WTC11 (cell line): ENCODE measurements around the gene KIF26A. TPM values are rescaled to one million over a fixed set of nuclear protein-coding genes. Genes with fewer than 3 reads are reported as not detected.

Experiments used
- ATAC-seq: fragments of 200-7000 bp; cut with Tn5 transposase; 2 replicates; pipeline ENCODE4 v1.10.0; 2021; ENCODE audit warnings: mild to moderate bottlenecking, moderate library complexity
- CTCF ChIA-PET: fragments of 300-600 bp; sonication (Branson Sonifier 250); formaldehyde crosslinking; loops from one replicate; lab custom pipeline; 2021; ENCODE audit warnings: antibody characterized with exemption; lab: Charles Lee
- POLR2A ChIA-PET: fragments of 350-600 bp; sonication (Branson Sonifier 250); formaldehyde crosslinking; loops from one replicate; lab custom pipeline; 2021; ENCODE audit warnings: antibody characterized with exemption; lab: Charles Lee
- DNase-seq: peaks from one replicate; pipeline ENCODE4 v3.0.0; 2021; ENCODE audit warnings: low spot score
- H3K27ac Mint-ChIP-seq: 2 replicates; pipeline ENCODE4 v1.8.0; 2021; ENCODE audit warnings: mixed read lengths
- H3K27me3 Mint-ChIP-seq: 2 replicates; pipeline ENCODE4 v1.8.0; 2021; ENCODE audit warnings: low read depth, mild to moderate bottlenecking, moderate library complexity, mixed read lengths
- H3K36me3 Mint-ChIP-seq: 2 replicates; pipeline ENCODE4 v1.8.0; 2021; ENCODE audit warnings: mixed read lengths
- H3K4me1 Mint-ChIP-seq: 2 replicates; pipeline ENCODE4 v1.8.0; 2022; ENCODE audit warnings: mixed read lengths
- H3K4me3 Mint-ChIP-seq: 2 replicates; pipeline ENCODE4 v1.8.0; 2021; ENCODE audit warnings: mild to moderate bottlenecking, moderate library complexity, mixed read lengths
- H3K9me3 Mint-ChIP-seq: 2 replicates; pipeline ENCODE4 v1.8.0; 2021; ENCODE audit warnings: mixed read lengths
- FOXP4 ChIP-seq: sonication (generic); formaldehyde crosslinking; IDR thresholded peaks from 2 replicates; pipeline ENCODE4 v1.8.0; 2022; ENCODE audit warnings: mild to moderate bottlenecking, missing genetic modification reagents
- GRHL2 ChIP-seq: fragments of 250-450 bp; sonication (Bioruptor Pico); IDR thresholded peaks from 2 replicates; pipeline ENCODE4 v1.8.0; 2022; ENCODE audit warnings: mild to moderate bottlenecking, moderate library complexity; ENCODE audit not compliant: insufficient replicate concordance, severe bottlenecking
- HMGA2 ChIP-seq: fragments of 250-450 bp; sonication (Bioruptor Pico); IDR thresholded peaks from 2 replicates; pipeline ENCODE4 v1.4.0; 2021; ENCODE audit warnings: mild to moderate bottlenecking, moderate library complexity
- MYBL2 ChIP-seq: sonication (generic); formaldehyde crosslinking; IDR thresholded peaks from 2 replicates; pipeline ENCODE4 v1.8.1; 2023; ENCODE audit warnings: mild to moderate bottlenecking, moderate library complexity, missing genetic modification reagents
- NFYB ChIP-seq: sonication (generic); formaldehyde crosslinking; conservative IDR thresholded peaks from 2 replicates; pipeline ENCODE4 v1.8.0; 2022; ENCODE audit warnings: low read depth, missing genetic modification reagents
- NR1H2 ChIP-seq: sonication (generic); formaldehyde crosslinking; IDR thresholded peaks from 2 replicates; pipeline ENCODE4 v1.9.0; 2021; ENCODE audit warnings: mild to moderate bottlenecking, moderate library complexity, missing genetic modification reagents
- SMAD4 ChIP-seq: sonication (generic); formaldehyde crosslinking; IDR thresholded peaks from 2 replicates; pipeline ENCODE4 v1.8.0; 2022; ENCODE audit warnings: mild to moderate bottlenecking, missing genetic modification reagents
- TP53 ChIP-seq: sonication (generic); formaldehyde crosslinking; IDR thresholded peaks from 2 replicates; pipeline ENCODE4 v1.8.1; 2023; ENCODE audit warnings: mild to moderate bottlenecking, missing genetic modification reagents
- ZNF532 ChIP-seq: fragments of 250-450 bp; sonication (Bioruptor Pico); IDR thresholded peaks from 2 replicates; pipeline ENCODE4 v1.9.0; 2021; ENCODE audit warnings: mild to moderate bottlenecking, borderline replicate concordance
- ZNF671 ChIP-seq: fragments of 250-450 bp; sonication (Bioruptor Pico); IDR thresholded peaks from 2 replicates; pipeline ENCODE4 v1.8.0; 2021; ENCODE audit warnings: mild to moderate bottlenecking
- total RNA-seq: library from RNA; stranded (reverse); gene quantifications from 3 replicates; pipeline ENCODE4 v1.2.3, GENCODE V29; 2021
- TF ChIP-seq, protein P1 (sequence below): sonication (generic); formaldehyde crosslinking; IDR thresholded peaks from 2 replicates; pipeline ENCODE4 v1.8.1; 2022; ENCODE audit warnings: low read depth, mild to moderate bottlenecking, moderate library complexity, missing genetic modification reagents, borderline replicate concordance
- TF ChIP-seq, protein P2 (sequence below): sonication (generic); formaldehyde crosslinking; IDR thresholded peaks from 2 replicates; pipeline ENCODE4 v1.8.0; 2022; ENCODE audit warnings: mild to moderate bottlenecking, missing genetic modification reagents
- TF ChIP-seq, protein P3 (sequence below): sonication (generic); formaldehyde crosslinking; IDR thresholded peaks from 2 replicates; pipeline ENCODE4 v1.8.0; 2022; ENCODE audit warnings: missing genetic modification reagents

Gene KIF26A
- total RNA-seq, 1 experiment from 2014 or later: 53.4 TPM

- Mint-ChIP-seq H3K4me1 (no peaks in the 10 kb centered on the region), H3K4me3 (no peak overlapping the region), H3K9me3 (no peaks in the 10 kb centered on the region), H3K27ac (no peak overlapping the region), H3K36me3 (no peaks in the 10 kb centered on the region)
- no peak for ATAC-seq
- no peak for DNase-seq
- ChIA-PET CTCF (interaction anchor here (1.2 kb wide), 1 partner anchor 310 kb away, joined by 3 read pairs; no protein-coding TSS in a partner anchor), POLR2A (no interaction called here)
- TF ChIP-seq ZNF532 (CRISPR knock-in tag) (no peak), SMAD4 (CRISPR knock-in tag) (no peak), NFYB (CRISPR knock-in tag) (no peak), GRHL2 (CRISPR knock-in tag) (no peak), MYBL2 (CRISPR knock-in tag) (no peak), TP53 (CRISPR knock-in tag) (no peak), FOXP4 (CRISPR knock-in tag) (no peak), NR1H2 (CRISPR knock-in tag) (no peak), HMGA2 (no peak)
- TF ChIP-seq, protein P1, sequence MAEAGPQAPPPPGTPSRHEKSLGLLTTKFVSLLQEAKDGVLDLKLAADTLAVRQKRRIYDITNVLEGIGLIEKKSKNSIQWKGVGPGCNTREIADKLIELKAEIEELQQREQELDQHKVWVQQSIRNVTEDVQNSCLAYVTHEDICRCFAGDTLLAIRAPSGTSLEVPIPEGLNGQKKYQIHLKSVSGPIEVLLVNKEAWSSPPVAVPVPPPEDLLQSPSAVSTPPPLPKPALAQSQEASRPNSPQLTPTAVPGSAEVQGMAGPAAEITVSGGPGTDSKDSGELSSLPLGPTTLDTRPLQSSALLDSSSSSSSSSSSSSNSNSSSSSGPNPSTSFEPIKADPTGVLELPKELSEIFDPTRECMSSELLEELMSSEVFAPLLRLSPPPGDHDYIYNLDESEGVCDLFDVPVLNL (CRISPR knock-in tag): no peak
- TF ChIP-seq, protein P2, sequence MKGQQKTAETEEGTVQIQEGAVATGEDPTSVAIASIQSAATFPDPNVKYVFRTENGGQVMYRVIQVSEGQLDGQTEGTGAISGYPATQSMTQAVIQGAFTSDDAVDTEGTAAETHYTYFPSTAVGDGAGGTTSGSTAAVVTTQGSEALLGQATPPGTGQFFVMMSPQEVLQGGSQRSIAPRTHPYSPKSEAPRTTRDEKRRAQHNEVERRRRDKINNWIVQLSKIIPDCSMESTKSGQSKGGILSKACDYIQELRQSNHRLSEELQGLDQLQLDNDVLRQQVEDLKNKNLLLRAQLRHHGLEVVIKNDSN (CRISPR knock-in tag): no peak
- TF ChIP-seq, all 79 proteins: peak for 0
- H3K27me3 Mint-ChIP-seq: no peaks in the 10 kb centered on the region; the same call in 1 of the 2 replicates
Observed at GRCh38 chr14:104211215-104211614, 72.8 kb downstream of the KIF26A start.

GRCh38 chr14:104211741-104212140, 73.4 kb downstream of the KIF26A start:
- ATAC-seq: no peak
- H3K4me1 Mint-ChIP-seq: no peaks in the 10 kb centered on the region
- no peaks in the 10 kb centered on the region for H3K36me3 Mint-ChIP-seq
- no peak for DNase-seq
- ChIA-PET CTCF (no interaction called here), POLR2A (no interaction called here)
- H3K27me3 Mint-ChIP-seq: no peaks in the 10 kb centered on the region; the same call in 1 of the 2 replicates
- H3K9me3 Mint-ChIP-seq: no peaks in the 10 kb centered on the region
- H3K27ac Mint-ChIP-seq: no peak overlapping the region
- TF ChIP-seq, protein P3, sequence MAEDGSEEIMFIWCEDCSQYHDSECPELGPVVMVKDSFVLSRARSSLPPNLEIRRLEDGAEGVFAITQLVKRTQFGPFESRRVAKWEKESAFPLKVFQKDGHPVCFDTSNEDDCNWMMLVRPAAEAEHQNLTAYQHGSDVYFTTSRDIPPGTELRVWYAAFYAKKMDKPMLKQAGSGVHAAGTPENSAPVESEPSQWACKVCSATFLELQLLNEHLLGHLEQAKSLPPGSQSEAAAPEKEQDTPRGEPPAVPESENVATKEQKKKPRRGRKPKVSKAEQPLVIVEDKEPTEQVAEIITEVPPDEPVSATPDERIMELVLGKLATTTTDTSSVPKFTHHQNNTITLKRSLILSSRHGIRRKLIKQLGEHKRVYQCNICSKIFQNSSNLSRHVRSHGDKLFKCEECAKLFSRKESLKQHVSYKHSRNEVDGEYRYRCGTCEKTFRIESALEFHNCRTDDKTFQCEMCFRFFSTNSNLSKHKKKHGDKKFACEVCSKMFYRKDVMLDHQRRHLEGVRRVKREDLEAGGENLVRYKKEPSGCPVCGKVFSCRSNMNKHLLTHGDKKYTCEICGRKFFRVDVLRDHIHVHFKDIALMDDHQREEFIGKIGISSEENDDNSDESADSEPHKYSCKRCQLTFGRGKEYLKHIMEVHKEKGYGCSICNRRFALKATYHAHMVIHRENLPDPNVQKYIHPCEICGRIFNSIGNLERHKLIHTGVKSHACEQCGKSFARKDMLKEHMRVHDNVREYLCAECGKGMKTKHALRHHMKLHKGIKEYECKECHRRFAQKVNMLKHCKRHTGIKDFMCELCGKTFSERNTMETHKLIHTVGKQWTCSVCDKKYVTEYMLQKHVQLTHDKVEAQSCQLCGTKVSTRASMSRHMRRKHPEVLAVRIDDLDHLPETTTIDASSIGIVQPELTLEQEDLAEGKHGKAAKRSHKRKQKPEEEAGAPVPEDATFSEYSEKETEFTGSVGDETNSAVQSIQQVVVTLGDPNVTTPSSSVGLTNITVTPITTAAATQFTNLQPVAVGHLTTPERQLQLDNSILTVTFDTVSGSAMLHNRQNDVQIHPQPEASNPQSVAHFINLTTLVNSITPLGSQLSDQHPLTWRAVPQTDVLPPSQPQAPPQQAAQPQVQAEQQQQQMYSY (CRISPR knock-in tag): no peak
- TF ChIP-seq ZNF671 (CRISPR knock-in tag): no peak
- H3K4me3 Mint-ChIP-seq: no peak overlapping the region
